Neuron (in vitro differentiated cells): Measurements from ENCODE around the gene PTPRN2.
"Not testable (repeated sequence)": the region's sequence is repeated elsewhere in the genome, so short reads cannot be mapped to it uniquely, and the experiment has no call there.

Source experiments
- H2AFZ ChIP-seq: one replicate; pipeline ENCODE4 v1.6.1; 2013; ENCODE audit warnings: low read depth, mild to moderate bottlenecking, inconsistent platforms, low read length, moderate library complexity
- H3K27me3 ChIP-seq: one replicate; pipeline ENCODE4 v1.6.1; 2013; ENCODE audit warnings: low read length; ENCODE audit not compliant: insufficient read depth
- H3K36me3 ChIP-seq: one replicate; pipeline ENCODE4 v1.6.1; 2013; ENCODE audit warnings: low read length; ENCODE audit not compliant: insufficient read depth
- H3K4me1 ChIP-seq: one replicate; pipeline ENCODE4 v1.6.1; 2013; ENCODE audit warnings: low read length; ENCODE audit not compliant: insufficient read depth
- H3K4me3 ChIP-seq: 2 replicates; pipeline ENCODE4 v1.5.1; 2013; ENCODE audit warnings: mild to moderate bottlenecking, low read length, moderate library complexity
- H3K9me3 ChIP-seq: one replicate; pipeline ENCODE4 v1.6.1; 2013; ENCODE audit warnings: low read length

The PTPRN2 gene

GRCh38 chr7:158424011-158424410 lies 163.6 kb downstream of the PTPRN2 start:
- Histone ChIP-seq H3K4me1 (no peaks in the 10 kb centered on the region), H3K27me3 (no peaks in the 10 kb centered on the region), H3K9me3 (no peaks in the 10 kb centered on the region), H2AFZ (no peak overlapping the region), H3K36me3 (no peaks in the 10 kb centered on the region), H3K4me3 (no peak overlapping the region)

- Histone ChIP-seq H2AFZ (no peak overlapping the region), H3K4me1 (no peaks in the 10 kb centered on the region), H3K36me3 (no peaks in the 10 kb centered on the region), H3K4me3 (no peak overlapping the region), H3K27me3 (no peaks in the 10 kb centered on the region), H3K9me3 (no peaks in the 10 kb centered on the region)
Observed at GRCh38 chr7:158422887-158423560, 164.6 kb downstream of the PTPRN2 start.

GRCh38 chr7:158422196-158422886 lies 165.3 kb downstream of the PTPRN2 start:
- no peak overlapping the region for H3K4me3 ChIP-seq
- H3K9me3 ChIP-seq, result peaks cover under 1% of the 10 kb centered on the region

GRCh38 chr7:158421361-158421760 lies 166.3 kb downstream of the PTPRN2 start:
- no peaks in the 10 kb centered on the region for H3K36me3 ChIP-seq
- H2AFZ ChIP-seq, result no peak overlapping the region
- H3K27me3 ChIP-seq, result no peaks in the 10 kb centered on the region
- H3K4me1 ChIP-seq, result no peaks in the 10 kb centered on the region
- H3K4me3 ChIP-seq, result no peak overlapping the region
- peaks cover 3% of the 10 kb centered on the region for H3K9me3 ChIP-seq

More at GRCh38 chr7:158422196-158422886, 165.3 kb downstream of the PTPRN2 start:
- Histone ChIP-seq H2AFZ (no peak overlapping the region), H3K4me1 (no peaks in the 10 kb centered on the region), H3K36me3 (no peaks in the 10 kb centered on the region), H3K27me3 (no peaks in the 10 kb centered on the region)

- peaks cover 3% of the 10 kb centered on the region for H3K9me3 ChIP-seq
- H3K27me3 ChIP-seq, result no peaks in the 10 kb centered on the region
- no peaks in the 10 kb centered on the region for H3K4me1 ChIP-seq
- H2AFZ ChIP-seq, result no peak overlapping the region
- no peak overlapping the region for H3K4me3 ChIP-seq
- H3K36me3 ChIP-seq, result no peaks in the 10 kb centered on the region
Observed at GRCh38 chr7:158420591-158421340, 166.9 kb downstream of the PTPRN2 start.

- H3K9me3 ChIP-seq, result peaks cover 3% of the 10 kb centered on the region
- no peaks in the 10 kb centered on the region for H3K27me3 ChIP-seq
Observed at GRCh38 chr7:158419238-158419785, 168.3 kb downstream of the PTPRN2 start.

GRCh38 chr7:158418395-158418794 lies 169.2 kb downstream of the PTPRN2 start:
- H2AFZ ChIP-seq, H3K9me3 ChIP-seq, H3K4me1 ChIP-seq, H3K36me3 ChIP-seq, H3K4me3 ChIP-seq, H3K27me3 ChIP-seq: not testable (repeated sequence)

More at GRCh38 chr7:158419238-158419785, 168.3 kb downstream of the PTPRN2 start:
- H3K4me3 ChIP-seq, result no peak overlapping the region
- H2AFZ ChIP-seq, result no peak overlapping the region
- no peaks in the 10 kb centered on the region for H3K4me1 ChIP-seq
- no peaks in the 10 kb centered on the region for H3K36me3 ChIP-seq

GRCh38 chr7:158416283-158416933 lies 171.2 kb downstream of the PTPRN2 start:
- Histone ChIP-seq H3K4me1 (no peaks in the 10 kb centered on the region), H3K4me3 (no peak overlapping the region), H3K27me3 (no peaks in the 10 kb centered on the region), H2AFZ (no peak overlapping the region), H3K9me3 (peaks cover 3% of the 10 kb centered on the region), H3K36me3 (no peaks in the 10 kb centered on the region)

GRCh38 chr7:158415316-158415715 lies 172.3 kb downstream of the PTPRN2 start:
- peaks cover 3% of the 10 kb centered on the region for H3K9me3 ChIP-seq
- no peak overlapping the region for H2AFZ ChIP-seq
- no peaks in the 10 kb centered on the region for H3K4me1 ChIP-seq
- H3K4me3 ChIP-seq, result no peak overlapping the region
- H3K36me3 ChIP-seq, result no peaks in the 10 kb centered on the region
- H3K27me3 ChIP-seq, result no peaks in the 10 kb centered on the region

GRCh38 chr7:158414486-158414961 lies 173.1 kb downstream of the PTPRN2 start:
- no peaks in the 10 kb centered on the region for H3K36me3 ChIP-seq
- no peak overlapping the region for H2AFZ ChIP-seq
- no peaks in the 10 kb centered on the region for H3K27me3 ChIP-seq
- peaks cover 3% of the 10 kb centered on the region for H3K9me3 ChIP-seq
- H3K4me1 ChIP-seq, result no peaks in the 10 kb centered on the region
- H3K4me3 ChIP-seq, result no peak overlapping the region

- no peaks in the 10 kb centered on the region for H3K36me3 ChIP-seq
- no peaks in the 10 kb centered on the region for H3K27me3 ChIP-seq
- no peaks in the 10 kb centered on the region for H3K4me1 ChIP-seq
- peaks cover 3% of the 10 kb centered on the region for H3K9me3 ChIP-seq
- no peak overlapping the region for H2AFZ ChIP-seq
- no peak overlapping the region for H3K4me3 ChIP-seq
Observed at GRCh38 chr7:158414002-158414401, 173.6 kb downstream of the PTPRN2 start.

- H3K9me3 ChIP-seq, result no peaks in the 10 kb centered on the region
- no peaks in the 10 kb centered on the region for H3K27me3 ChIP-seq
- H3K4me1 ChIP-seq, result no peaks in the 10 kb centered on the region
- no peaks in the 10 kb centered on the region for H3K36me3 ChIP-seq
- H3K4me3 ChIP-seq, result no peak overlapping the region
- no peak overlapping the region for H2AFZ ChIP-seq
Observed at GRCh38 chr7:158411232-158411950, 176.2 kb downstream of the PTPRN2 start.
